NCI-H2196 treated with DMSO at 0.1 percent for 48 hours (cell line): ENCODE data around the gene IGF1R.

Experiments
- DNase-seq: peaks from one replicate; lab custom pipeline; 2025; ENCODE audit not compliant: unreplicated experiment; lab: John Stamatoyannopoulos, UW

Gene IGF1R

DNA sequence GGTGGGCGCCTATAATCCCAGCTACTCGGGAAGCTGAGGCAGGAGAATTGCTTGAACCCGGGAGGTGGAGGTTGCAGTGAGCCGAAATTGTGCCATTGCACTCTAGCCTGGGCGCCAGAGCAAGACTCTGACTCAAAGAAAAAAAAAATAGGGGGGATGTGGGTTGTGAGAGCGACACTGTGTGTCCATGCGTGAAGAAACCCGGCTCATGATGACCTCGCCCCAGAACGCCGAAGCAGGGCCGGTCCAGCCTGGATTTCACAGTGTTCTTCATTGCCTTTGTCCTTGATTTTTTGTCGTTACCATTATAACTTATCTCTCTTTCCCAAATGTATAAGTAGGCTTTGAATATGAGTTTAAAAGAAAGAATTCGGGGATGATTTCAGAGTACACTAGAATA is 230.5 kb downstream of the IGF1R start:
- no peak for DNase-seq

DNA sequence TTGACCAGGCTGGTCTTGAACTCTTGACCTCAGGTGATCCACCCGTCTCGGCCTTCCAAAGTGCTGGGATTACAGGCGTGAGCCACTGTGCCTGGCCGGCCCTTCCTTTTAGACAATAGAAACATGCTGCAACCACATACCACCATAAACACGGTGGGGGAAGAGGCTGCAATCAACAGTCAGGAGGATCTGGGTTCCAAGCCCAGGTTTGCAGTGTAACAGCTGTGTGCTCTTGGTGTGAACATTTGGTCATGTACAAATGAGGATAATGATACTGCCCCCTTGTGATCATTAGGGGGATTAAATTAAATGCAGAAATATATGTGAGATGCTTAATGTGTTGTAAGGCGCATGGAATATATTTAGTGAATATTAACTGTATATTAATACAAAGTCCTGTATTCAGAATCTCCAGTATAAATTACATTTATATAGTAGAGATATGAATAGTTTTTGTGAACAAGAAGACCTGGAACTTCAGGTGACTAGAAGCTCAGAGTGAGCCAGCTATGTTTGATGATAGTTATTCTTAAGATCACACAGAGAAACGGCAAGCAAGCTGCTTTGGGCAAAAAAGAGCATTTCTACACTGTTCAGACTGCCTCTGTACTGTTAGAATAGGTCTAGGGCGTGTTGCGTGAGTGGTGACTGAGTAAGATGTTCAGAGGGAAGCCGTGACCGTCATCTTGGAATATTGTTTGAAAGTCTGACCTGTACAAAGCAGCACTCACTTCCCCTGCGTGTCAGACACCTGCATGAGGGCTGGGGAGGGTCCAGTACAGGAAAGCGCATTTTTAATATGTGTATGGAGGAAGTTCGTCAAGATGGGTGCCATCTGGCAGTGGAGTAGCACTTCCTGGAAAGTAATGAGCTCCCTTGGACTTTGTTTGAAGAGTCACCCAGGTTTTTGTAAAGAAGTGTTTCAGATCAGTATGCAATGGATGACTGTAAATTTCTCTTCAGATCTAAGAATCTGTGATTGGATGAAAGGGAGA is 233.5 kb downstream of the IGF1R start:
- DNase-seq = no peak

DNA sequence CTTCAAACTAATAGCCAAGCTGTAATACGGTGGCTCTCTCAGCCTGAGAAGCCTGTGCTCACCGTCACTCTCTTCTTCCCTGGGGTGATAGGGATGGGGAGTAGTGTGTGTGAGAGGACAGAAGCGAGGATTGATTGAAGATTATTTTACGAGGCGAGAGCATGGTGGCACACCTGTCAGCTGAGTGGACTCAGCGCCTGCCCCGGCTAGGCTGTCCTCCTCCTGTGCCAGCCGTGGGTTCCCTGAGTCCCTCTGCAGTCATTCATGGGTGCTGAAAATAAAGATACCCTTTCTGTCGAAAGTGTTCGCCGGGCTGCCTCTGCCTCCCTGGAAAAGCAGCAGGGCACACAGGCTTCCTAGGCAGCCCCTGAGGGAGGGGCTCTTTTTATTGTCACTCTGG is 235.1 kb downstream of the IGF1R start:
- no peak for DNase-seq

DNA sequence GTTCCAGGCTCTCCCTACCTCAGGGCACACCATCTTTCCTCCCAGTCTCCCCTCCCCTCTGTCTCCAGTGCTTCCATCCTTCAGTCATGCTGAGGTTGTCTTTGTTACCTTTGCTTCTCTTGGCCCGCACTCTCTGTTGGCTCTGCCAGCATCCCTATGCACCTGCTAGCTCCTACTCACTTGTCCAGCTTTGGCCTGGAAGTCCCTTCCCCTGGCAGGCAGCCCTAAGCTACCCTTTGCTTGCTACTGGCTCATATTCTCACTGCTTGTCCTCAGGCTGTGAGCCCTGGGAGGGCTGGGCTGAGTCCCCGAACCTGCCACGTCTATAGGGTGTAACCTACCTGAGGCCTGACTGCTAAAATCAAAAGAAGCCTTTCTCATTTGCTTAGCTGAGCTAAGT is 236.6 kb downstream of the IGF1R start:
- peak; percentile 70 for DNase-seq

DNA sequence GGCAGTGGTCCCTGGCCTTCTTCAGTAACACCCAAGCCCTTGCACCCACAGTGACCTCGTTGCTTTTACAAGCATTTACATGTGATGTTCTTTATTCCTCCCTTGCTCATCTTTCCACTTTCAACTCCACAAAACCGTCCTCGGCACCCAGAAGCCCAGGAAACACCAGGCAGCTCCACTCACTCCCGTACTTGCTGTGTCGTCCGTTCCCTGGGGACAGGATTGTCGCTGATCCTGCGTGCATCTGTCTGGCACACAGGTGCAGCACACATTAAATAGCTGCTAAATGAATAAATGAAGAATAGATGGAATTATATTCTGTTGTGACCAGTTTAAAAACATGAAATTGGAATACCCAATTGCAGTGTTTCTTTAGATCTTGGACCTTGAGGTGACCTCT is 239.6 kb downstream of the IGF1R start:
- DNase-seq = no peak

DNA sequence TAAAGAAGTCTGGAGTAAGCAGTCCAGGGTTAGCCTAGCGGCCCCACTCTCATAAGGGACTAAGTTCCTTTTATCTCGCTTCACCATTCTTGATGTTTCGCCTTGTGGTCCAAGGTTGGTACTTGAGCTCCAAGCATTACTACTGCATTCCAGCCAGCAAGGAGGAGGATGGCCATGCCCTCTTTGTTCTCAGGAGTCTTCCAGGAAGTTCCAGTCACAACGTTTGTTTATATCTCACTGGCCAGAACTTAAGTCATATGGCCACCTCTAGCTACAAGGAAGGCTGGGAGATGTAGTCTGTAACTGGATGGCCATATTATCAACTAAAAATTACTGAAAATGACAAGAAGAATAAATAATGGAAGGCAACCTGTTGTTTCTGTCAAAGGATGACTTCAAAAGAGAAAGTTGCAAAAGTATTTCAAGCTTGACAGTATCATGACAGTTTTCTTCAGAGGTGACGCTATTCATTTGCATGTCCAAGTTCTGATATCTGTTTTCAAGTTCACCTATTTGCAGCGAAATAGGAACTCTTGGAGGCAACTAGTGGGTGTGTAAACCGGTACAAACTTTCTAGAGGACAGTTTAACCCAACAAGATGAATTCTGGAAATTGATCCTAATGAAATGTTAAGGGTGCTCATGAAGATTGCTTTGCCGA is 240.6 kb downstream of the IGF1R start:
- no peak for DNase-seq

DNA sequence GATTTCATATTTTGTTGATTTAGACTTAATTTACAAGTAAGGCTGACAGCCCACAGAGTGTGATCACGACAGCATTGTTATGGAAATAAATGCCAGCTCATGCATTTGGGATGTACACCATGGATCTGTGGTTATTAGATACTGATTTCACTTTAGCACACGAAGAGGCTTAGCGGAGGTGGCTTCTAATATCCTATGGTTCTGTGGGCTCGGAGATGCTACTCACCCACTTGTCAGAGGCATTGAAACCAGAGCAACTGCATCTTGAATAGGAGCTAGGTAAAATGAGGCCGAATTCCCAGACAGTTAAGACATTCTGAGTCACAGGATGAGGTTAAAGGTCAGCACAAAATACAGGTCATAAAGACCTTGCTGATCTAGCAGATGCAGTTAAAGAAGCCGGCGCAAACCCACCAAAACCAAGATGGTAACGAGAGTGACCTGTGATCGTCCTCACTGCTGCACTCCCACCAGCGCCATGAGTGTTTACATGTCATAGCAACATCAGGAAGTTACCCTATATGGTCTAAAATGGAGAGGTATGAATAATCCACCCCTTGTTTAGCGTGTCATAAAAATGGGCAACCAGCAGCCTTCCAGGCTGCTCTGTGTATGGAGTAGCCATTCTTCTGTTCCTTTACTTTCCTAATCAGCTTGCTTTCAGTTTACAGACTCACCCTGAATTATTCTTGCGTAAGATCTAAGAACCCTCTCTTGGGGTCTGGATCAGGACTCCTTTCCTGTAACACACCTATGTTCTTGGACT is 241.8 kb downstream of the IGF1R start:
- no peak for DNase-seq

DNA sequence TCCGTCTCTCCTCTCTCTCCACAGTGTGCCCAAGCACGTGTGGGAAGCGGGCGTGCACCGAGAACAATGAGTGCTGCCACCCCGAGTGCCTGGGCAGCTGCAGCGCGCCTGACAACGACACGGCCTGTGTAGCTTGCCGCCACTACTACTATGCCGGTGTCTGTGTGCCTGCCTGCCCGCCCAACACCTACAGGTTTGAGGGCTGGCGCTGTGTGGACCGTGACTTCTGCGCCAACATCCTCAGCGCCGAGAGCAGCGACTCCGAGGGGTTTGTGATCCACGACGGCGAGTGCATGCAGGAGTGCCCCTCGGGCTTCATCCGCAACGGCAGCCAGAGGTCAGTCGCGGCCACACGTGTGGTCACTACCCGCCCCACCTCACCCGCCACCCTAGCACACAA is 243.0 kb downstream of the IGF1R start:
- DNase-seq = no peak

DNA sequence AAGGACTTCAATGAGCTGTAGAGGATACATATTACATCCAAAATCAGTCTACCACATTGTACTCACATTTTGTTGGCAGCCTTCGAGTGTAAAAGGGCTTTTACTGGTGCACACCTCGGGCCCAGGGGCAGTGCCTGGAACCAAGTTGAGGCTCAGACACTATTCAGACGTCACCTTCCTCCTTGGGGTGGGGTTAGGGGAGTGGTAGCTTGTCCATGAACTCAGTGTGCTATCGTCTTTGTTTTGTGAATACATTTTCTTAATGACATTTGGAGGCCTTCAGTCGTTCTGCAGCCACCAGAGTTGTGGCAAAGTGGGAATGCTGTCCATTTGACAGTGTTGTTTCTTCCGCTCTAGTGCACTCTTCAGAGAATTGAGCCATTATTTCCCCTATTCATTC is 245.1 kb downstream of the IGF1R start:
- DNase-seq = no peak

DNA sequence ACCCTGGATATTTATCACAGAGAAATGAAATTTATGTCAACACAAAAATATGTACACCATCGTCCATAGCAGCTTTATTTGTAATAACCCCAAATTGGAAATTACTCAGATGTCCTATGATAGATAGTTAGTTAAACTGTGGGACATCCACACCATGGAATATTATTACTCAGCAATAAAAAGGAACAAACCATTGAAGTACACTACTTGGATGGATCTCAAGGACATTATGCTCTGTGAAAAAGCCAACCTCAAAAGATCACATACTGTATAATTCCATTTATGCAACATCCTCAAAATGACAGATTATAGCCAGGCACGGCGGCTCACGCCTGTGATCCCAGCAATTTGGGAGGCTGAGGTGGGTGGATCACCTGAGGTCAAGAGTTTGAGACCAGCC is 246.0 kb downstream of the IGF1R start:
- DNase-seq = no peak

DNA sequence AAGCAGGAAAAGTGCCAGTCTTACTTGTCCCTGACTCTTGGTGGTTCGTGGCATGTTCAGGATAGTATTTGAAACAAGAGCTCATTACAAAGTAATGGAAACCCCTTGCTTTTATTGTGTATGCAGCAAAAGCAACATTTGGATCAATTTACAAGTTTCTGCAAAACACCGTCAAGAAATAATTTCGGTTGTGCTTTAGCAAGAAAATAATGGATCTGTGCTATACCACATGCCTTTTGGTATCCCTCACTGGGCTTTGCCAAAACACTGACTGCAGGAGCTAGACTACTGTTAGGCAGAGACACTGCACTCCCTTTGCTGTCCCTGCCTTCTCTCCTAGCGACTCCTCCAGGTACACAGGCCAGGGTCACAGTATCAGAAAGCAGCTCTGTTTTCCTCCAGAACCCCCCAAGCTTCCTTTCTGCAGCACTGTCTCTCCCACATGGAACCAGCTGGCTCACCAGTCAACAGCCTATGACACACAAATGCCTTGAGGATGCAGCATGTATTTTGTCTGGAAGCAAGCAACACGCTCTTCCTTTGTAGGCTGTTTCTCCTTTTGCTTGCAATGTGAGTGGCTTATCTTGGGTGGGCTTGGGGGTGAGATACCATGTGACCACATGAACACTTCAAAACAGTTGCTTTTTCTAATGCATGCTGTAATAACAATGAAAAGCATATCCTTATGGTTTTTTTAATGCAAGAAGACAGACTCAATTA is 247.8 kb downstream of the IGF1R start:
- DNase-seq = no peak

DNA sequence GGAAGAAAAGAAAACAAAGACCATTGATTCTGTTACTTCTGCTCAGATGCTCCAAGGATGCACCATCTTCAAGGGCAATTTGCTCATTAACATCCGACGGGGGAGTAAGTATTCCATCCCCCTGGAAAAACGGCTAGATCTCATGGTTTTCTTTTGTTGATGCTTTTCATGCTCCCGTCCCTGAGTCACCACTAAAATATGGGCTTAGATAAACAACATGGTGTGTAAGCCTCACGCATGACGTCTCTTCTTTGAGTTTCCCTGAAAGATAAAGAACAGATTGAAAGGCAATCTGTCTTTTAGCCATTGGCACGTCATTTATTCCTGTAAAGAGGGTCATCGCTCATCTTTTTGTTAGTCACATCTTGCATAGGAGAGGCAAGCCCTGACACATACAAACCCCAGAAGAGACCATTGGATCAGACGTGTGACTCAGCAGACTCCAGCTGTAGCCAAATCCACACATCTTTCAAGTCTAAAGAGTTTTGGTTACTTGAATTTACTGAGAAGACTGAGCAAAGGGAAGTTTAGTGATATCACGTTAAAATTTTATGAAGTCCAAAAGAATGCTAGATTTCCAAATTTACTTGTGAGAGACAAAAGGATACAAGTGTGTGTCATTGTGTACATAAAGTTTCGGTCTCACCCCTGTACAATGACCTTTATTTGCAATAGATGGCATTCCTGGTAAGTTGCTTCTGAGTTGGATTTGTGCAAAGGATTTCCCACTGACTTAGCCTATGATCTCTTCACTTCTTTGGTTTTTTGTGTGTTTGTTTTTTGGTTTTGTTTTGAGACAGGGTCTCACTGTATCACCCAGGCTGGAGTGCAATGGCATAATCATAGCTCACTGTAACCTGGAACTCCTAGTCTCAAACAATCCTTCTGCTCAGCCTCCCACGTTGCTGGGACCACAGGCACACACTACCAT is 248.7 kb downstream of the IGF1R start:
- no peak for DNase-seq

DNA sequence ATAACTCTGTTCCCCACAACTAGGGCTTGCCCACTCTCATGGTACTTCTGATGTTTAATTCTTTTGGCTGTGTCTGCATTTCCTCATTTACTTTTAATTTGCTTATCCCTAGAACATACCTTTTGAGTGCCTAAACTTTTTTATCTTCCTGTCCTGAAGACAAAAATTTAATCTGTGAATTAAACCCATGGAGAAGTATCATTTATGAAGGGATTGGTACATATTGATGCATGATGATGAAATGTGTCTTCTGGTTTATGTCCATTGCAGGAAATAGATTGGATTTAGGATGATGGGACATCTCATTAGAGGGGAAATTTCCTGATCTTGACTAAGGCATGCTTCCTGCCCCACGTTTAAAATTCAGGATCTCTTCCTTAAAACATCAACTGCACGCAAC is 249.8 kb downstream of the IGF1R start:
- DNase-seq = no peak

DNA sequence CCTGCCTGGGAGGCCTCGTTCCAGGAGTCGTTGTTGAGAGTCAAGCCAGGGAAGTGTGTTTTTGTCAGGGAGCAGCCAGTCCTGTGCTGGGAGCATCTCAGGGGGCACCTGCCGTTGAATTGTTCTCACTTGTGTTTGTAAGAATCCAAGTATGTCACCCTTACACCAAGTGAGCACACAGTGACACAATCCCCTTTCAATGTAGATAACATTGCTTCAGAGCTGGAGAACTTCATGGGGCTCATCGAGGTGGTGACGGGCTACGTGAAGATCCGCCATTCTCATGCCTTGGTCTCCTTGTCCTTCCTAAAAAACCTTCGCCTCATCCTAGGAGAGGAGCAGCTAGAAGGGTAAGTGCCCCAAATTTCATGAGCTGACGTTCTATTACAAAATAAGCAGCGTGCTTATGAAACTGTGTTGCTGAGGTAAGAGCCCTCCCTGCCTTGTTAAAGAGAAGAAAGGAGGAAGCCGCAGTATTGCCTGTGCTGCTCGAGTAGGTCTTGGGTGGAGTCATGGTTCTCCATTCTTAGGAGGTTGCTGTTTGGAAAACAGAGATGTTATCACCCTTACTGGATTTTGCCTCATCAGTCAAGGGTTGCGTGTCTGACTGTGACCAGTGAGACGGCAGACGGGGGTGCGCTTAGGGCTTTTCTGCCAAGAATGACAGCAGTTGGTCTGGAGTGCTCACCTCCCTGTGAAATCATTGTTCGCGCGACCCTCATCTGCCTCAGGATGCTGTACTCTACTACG is 251.1 kb downstream of the IGF1R start:
- no peak for DNase-seq

DNA sequence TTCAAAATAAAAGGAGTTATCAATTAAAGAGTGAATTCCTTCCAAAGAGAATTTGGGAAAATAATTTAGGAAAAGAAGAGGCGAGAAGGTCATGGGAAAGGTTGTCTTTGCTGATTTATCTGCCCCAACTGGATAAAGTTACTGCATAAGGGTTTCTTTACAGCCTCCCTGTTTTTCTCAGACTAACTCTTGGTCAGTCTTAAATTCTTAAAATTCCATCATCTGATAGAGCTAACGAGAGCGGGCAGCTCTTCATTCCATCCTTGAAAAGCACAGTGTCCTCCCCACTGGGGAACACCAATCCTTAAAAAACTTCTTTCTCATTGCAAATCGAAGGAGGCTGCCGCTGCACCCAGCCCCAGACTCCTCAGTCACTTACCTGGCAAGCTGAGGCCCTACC is 252.0 kb downstream of the IGF1R start:
- no peak for DNase-seq

DNA sequence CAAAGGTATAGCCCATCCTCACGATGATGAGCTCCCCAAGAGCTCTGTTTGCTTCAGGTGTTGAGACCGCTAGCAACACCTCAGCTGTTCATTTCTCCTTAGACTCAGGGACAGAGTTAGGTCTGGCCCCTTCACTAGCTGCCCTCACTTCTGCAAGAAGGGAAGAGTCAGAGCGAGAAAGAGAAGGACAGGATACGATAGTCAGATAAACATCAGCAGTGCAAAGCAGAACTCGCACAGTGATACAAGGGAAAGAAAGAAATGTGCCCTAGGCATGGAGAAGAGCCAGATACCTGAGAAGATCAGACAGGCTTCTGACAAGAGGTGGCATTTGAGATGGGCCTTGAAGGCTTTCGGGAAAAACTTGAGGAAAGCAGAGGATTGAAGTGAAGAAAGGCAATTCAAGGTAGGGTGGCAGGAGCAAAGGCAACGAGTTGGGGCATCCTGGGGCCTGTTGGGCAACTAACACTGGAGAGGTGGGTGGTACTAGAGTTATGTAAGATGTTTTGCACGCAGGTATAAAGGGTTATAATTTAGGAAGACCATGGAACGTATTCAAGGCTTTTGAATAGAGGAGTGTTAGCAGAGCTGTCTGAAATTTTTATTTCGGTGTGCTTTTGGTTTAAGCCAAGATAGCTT is 253.2 kb downstream of the IGF1R start:
- DNase-seq = no peak

DNA sequence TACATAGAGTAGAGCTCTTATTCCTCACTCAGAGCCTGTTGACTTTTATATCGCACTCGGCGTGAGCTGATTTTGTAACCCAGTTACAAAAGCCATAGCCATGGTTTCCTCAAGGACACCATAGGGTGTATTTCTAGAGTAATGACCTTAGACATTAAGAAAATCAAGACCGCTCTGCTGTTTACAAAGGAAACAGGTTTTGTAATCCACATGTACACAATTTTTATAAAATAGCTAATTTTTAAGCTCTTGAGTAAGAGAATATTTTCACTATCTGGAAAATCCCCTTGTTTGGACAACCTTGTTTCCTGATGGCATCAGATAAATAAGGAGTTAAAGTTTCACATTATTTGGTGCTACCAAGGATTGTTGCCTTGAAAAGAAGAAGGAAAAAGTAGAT is 254.6 kb downstream of the IGF1R start:
- DNase-seq = no peak

DNA sequence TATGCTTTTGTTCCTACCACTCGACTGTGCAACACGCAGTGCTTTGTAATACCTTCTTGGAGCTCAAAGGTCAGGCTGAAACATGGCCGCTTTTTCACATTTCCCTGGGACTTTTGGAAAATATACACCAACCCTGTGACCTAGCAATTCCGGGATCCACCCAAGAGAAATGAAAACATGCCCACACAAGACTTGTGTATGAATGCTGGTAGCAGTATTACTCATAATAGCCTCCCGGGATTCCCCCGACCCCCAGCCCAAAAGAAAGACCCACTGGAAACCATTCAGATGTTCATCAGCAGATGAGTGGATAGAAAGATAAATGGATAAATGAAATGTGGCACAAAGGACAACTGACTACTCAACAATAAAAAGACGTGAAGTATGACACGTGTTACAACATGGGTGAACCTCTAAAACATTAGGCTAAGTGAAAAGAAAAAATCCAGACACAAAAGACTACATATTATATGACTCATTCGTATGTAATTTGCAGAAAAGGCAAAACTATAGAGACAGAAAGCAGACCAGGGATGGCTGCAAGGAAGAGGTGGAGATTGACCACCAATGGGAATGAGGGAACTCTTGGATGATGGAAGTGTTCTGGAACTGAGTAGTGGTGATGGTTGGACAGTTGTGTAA is 255.2 kb downstream of the IGF1R start:
- DNase-seq = no peak
